Upper lobe of right lung (tissue), 1 donor: ENCODE results near the gene CKLF. TPM values are rescaled to one million over a fixed set of nuclear protein-coding genes. Genes with fewer than 3 reads are reported as not detected.
"Not testable (repeated sequence)": the region's sequence is repeated elsewhere in the genome, so short reads cannot be mapped to it uniquely, and the experiment has no call there.

Experiments
- ATAC-seq: fragments of 200-7000 bp; cut with Tn5 transposase; one replicate; pipeline ENCODE4 v1.9.1; 2020; ENCODE audit warnings: mild to moderate bottlenecking, moderate library complexity
- DNase-seq: peaks from one replicate; pipeline ENCODE4 v3.0.0-alpha.2; 2020
- H3K27ac ChIP-seq: fragments of 200-600 bp; one replicate; pipeline ENCODE4 v1.8.0; 2022
- H3K27me3 ChIP-seq: fragments of 200-600 bp; one replicate; pipeline ENCODE4 v1.8.0; 2022; ENCODE audit warnings: mild to moderate bottlenecking
- H3K36me3 ChIP-seq: fragments of 200-600 bp; one replicate; pipeline ENCODE4 v1.8.0; 2022
- H3K4me1 ChIP-seq: fragments of 200-600 bp; one replicate; pipeline ENCODE4 v1.8.0; 2022
- H3K4me3 ChIP-seq: fragments of 200-600 bp; one replicate; pipeline ENCODE4 v1.8.0; 2022; ENCODE audit warnings: mild to moderate bottlenecking
- H3K9me3 ChIP-seq: fragments of 200-600 bp; one replicate; pipeline ENCODE4 v1.8.0; 2022
- CTCF ChIP-seq: fragments of 200-600 bp; IDR thresholded peaks from one replicate; pipeline ENCODE4 v1.8.0; 2022; ENCODE audit warnings: antibody characterized with exemption
- intact Hi-C: fragments of 100-400 bp; cut with DNase I; formaldehyde crosslinking; loops from one replicate; pipeline ENCODE4 v1.11.0; 2022
- total RNA-seq: library from RNA; stranded (reverse); fragmentation: NEBNext Ultra II Directional; extraction: Animal tissue kit (Norgen Biotek cat#: 25700); gene quantifications from one replicate; pipeline ENCODE4 v1.2.1, GENCODE V29; 2021
- donor health status: DM: no; HTN: yes; CAD: no; lungs with severe emphysema.

Gene CKLF
- total RNA-seq, 1 donor from 2014 or later: 57.6 TPM

DNA sequence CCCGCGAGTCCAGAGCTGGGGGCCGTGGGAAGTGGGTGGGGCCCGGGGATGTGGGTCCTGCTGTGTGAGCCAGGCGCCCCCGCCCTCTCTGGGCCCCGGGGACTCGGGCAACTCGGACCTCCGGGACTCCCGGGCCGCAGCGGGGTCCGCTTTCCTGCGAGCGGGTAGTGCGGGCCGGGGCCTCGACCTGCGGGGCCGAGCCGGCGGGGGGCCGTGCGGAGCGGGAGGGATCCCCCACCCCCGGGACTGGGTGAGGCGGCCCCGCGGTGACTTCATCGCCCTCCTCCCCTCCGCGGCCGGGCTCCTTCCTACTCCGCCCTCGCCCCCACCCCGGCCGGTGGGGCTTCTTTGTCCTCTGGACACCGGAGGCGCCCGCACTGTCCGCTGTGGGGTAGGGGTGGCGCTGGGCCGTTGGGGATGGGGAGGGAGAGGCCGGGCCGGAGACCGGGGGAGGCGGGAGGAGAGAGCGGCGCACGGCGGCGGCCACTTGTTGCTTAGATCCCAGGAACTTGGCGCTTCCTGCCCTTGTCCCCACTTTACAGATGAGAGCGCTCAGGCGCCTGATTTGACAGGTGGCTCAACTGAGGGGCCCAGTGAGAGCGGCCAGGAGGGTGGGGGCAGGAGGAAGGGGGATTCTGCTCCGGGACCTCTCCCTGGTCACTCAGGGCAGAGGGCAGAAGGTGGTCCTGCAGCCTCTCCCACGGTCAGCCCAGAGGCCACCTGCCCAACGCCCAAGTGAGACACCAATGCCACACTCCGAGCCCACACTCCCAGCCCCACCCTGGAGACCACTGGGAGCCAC, 53.0 kb downstream of the CKLF start:
- peaks cover 8% of the 10 kb centered on the region for H3K36me3 ChIP-seq
- intact Hi-C loops: no loop called here
- peak overlapping the region; percentile 78 for H3K4me3 ChIP-seq
- TF ChIP-seq CTCF: no peak
- peaks cover 15% of the 10 kb centered on the region for H3K4me1 ChIP-seq
- no peaks in the 10 kb centered on the region for H3K27me3 ChIP-seq
- H3K9me3 ChIP-seq: no peaks in the 10 kb centered on the region
- ATAC-seq (peak; percentile 55), DNase-seq (peak; percentile 84)
- peak overlapping the region; percentile 89 for H3K27ac ChIP-seq

GRCh38 chr16:66605979-66606751, 53.8 kb downstream of the CKLF start:
- Histone ChIP-seq H3K36me3 (peaks cover 16% of the 10 kb centered on the region), H3K27ac (peak overlapping the region; percentile 89), H3K4me1 (peaks cover 15% of the 10 kb centered on the region), H3K27me3 (no peaks in the 10 kb centered on the region), H3K9me3 (no peaks in the 10 kb centered on the region), H3K4me3 (peak overlapping the region; percentile 78)
- DNase-seq (no peak), ATAC-seq (no peak)
- intact Hi-C loops: no loop called here
- no peak for TF ChIP-seq CTCF

- DNase-seq: peak; percentile 93
- intact Hi-C loops: no loop called here
- Histone ChIP-seq H3K27ac (no peak overlapping the region), H3K27me3 (no peaks in the 10 kb centered on the region), H3K9me3 (no peaks in the 10 kb centered on the region), H3K4me1 (peaks cover 15% of the 10 kb centered on the region), H3K36me3 (peaks cover 39% of the 10 kb centered on the region), H3K4me3 (no peak overlapping the region)
- TF ChIP-seq CTCF: peak; percentile 89
- peak; percentile 79 for ATAC-seq
Measured at GRCh38 chr16:66608241-66609138, 56.1 kb downstream of the CKLF start.

DNA sequence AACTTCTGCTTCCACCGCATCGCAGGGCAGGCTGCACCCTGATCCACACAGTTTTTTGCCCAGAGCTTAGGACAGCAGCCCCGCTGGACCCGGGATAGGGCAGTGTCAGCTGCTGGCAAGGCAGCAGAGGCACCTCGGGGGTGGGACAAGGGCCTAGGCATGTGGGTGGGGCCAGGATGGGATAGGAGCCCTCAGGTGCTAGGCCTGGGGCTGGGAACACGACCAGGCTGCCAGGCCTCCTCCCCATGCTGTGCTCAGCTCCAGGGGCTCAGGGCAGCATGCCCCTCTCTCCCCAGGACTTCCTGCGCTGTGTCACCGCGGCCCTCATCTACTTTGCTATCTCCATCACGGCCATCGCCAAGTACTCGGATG, 56.7 kb downstream of the CKLF start:
- no peak for TF ChIP-seq CTCF
- intact Hi-C loops: no loop called here
- H3K27ac ChIP-seq: no peak overlapping the region
- H3K27me3 ChIP-seq: no peaks in the 10 kb centered on the region
- H3K9me3 ChIP-seq: no peaks in the 10 kb centered on the region
- no peak overlapping the region for H3K4me3 ChIP-seq
- ATAC-seq (no peak), DNase-seq (no peak)
- H3K36me3 ChIP-seq: peaks cover 45% of the 10 kb centered on the region
- H3K4me1 ChIP-seq: peaks cover 15% of the 10 kb centered on the region

DNA sequence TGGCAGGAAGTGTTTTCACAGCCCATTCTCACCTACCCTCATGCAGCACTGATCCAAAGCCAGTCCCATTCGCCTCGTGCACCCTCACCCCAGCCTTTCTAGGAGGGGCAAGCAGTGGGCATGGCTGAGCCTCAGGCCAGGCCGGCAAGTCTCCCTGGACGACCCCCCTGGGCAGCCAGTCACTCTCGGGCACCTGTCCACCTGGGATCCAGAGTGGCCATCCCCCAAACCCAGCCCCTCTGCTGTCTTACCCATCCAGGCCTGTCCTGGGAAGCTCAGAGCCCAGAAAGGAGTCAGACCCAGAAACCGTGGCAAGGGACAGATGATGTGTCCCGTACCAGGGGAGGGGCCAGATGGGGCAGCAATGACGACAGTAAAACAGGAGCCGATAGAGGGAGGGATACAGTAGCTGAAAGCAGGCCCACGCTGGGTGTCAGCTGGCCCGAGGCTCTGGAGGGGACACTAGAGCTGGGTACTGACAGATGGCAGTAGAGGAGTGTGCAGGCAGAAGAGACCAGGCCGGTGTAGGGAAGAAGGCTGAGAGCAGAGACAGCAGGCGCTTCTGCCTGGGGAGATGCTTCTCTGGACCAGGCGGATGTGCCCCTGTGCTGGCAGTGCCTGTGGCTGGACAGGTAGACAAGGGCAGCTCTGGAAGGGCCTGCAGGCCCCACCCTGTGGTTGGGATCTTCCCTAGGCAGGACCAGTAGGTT, 57.9 kb downstream of the CKLF start:
- no peak for ATAC-seq
- peaks cover 15% of the 10 kb centered on the region for H3K4me1 ChIP-seq
- no peak for TF ChIP-seq CTCF
- H3K27ac ChIP-seq: no peak overlapping the region
- intact Hi-C loops: no loop called here
- H3K27me3 ChIP-seq: no peaks in the 10 kb centered on the region
- no peaks in the 10 kb centered on the region for H3K9me3 ChIP-seq
- peaks cover 57% of the 10 kb centered on the region for H3K36me3 ChIP-seq
- H3K4me3 ChIP-seq: no peak overlapping the region
- no peak for DNase-seq

- H3K4me1 ChIP-seq, H3K4me3 ChIP-seq, H3K27ac ChIP-seq, DNase-seq, ATAC-seq, H3K27me3 ChIP-seq, H3K9me3 ChIP-seq, intact Hi-C loops: not testable (repeated sequence)
- peaks cover 57% of the 10 kb centered on the region for H3K36me3 ChIP-seq
Measured at GRCh38 chr16:66611911-66612310, 59.5 kb downstream of the CKLF start.
